HG03060 (cell line): ENCODE data around the gene USP7.
"Not testable (repeated sequence)": the region's sequence is repeated elsewhere in the genome, so short reads cannot be mapped to it uniquely, and the experiment has no call there.

Experiments
- ATAC-seq: cut with Tn5 transposase; IDR thresholded peaks from one replicate; pipeline ENCODE4 v1.9.1; 2021; ENCODE audit warnings: low read depth, moderate number of reproducible peaks; ENCODE audit not compliant: unreplicated experiment

The USP7 gene

GRCh38 chr16:8885674-8886592 lies 77.8 kb downstream of the USP7 start:
- ATAC-seq = no peak

- ATAC-seq = no peak
These were observed 80.9 kb downstream of the USP7 start for GRCh38 chr16:8882725-8883377.

GRCh38 chr16:8882041-8882617 lies 81.6 kb downstream of the USP7 start, which contains the start of gene LITAFD:
TSS of gene LITAFD (plus strand) at chr16:8882351. CDS start at chr16:8884356, 2,005 bp downstream.
- no peak for ATAC-seq

GRCh38 chr16:8880839-8881510 lies 82.7 kb downstream of the USP7 start:
- no peak for ATAC-seq

- no peak for ATAC-seq
These were observed 85.2 kb downstream of the USP7 start for GRCh38 chr16:8878523-8878911.

- no peak for ATAC-seq
These were observed 85.7 kb downstream of the USP7 start for GRCh38 chr16:8877894-8878522.

- not testable (repeated sequence) for ATAC-seq
These were observed 88.4 kb downstream of the USP7 start for GRCh38 chr16:8875317-8875716.

GRCh38 chr16:8874388-8874787 lies 89.3 kb downstream of the USP7 start:
- no peak for ATAC-seq

GRCh38 chr16:8873866-8874195 lies 89.9 kb downstream of the USP7 start:
- not testable (repeated sequence) for ATAC-seq

GRCh38 chr16:8872967-8873865 lies 90.5 kb downstream of the USP7 start:
- ATAC-seq = no peak

- no peak for ATAC-seq
These were observed 91.6 kb downstream of the USP7 start for GRCh38 chr16:8872071-8872470.

- not testable (repeated sequence) for ATAC-seq
These were observed 93.8 kb downstream of the USP7 start for GRCh38 chr16:8869988-8870241.

- no peak for ATAC-seq
These were observed 94.3 kb downstream of the USP7 start for GRCh38 chr16:8869212-8869987.

- ATAC-seq = peak; percentile 35
These were observed 95.1 kb downstream of the USP7 start, which contains the start of gene CARHSP1 for GRCh38 chr16:8868416-8869211. TSS of gene CARHSP1 (minus strand) at chr16:8869006. CDS start at chr16:8859328, 9,678 bp downstream.

- ATAC-seq = no peak
These were observed 95.7 kb downstream of the USP7 start for GRCh38 chr16:8867932-8868415.

GRCh38 chr16:8867216-8867931 lies 96.3 kb downstream of the USP7 start:
- no peak for ATAC-seq

- ATAC-seq = no peak
These were observed 96.9 kb downstream of the USP7 start for GRCh38 chr16:8866884-8867215.
